HepG2 (cell line): ENCODE measurements around the gene GNAZ. TPM values are rescaled to one million over a fixed set of nuclear protein-coding genes. Genes with fewer than 3 reads are reported as not detected.
A peak's percentile ranks its signal among the peaks of the same experiment; 100 is the strongest.

Source experiments
- ATF7 ChIP-seq, 2 experiments: fragments of 450-650 bp in 1 of 2; sonication (generic) in 1 of 2; formaldehyde crosslinking in 1 of 2; IDR thresholded peaks; 2 replicates each; pipeline versions ENCODE4 v1.4.0 to v1.6.1; 2016 to 2020; ENCODE audit warnings: antibody characterized with exemption in 1 of 2, mild to moderate bottlenecking in 1 of 2, missing genetic modification reagents in 1 of 2
- DNMT1 ChIP-seq: sonication (generic); formaldehyde crosslinking; IDR thresholded peaks from 2 replicates; pipeline ENCODE4 v1.5.1; 2020; ENCODE audit warnings: mild to moderate bottlenecking, missing genetic modification reagents
- GMEB2 ChIP-seq: IDR thresholded peaks from 2 replicates; pipeline ENCODE4 v1.6.1; 2016; ENCODE audit warnings: missing biosample characterization, missing genetic modification reagents, low read depth
- HMGA1 ChIP-seq: sonication (generic); formaldehyde crosslinking; conservative IDR thresholded peaks from 2 replicates; pipeline ENCODE4 v1.4.0; 2020; ENCODE audit warnings: missing genetic modification reagents
- HNF4G ChIP-seq, 2 experiments: sonication (generic) in 1 of 2; formaldehyde crosslinking in 1 of 2; IDR thresholded peaks; 2 replicates each; pipeline versions ENCODE4 v1.4.0 to v1.6.1; 2011 to 2020; ENCODE audit warnings: borderline replicate concordance in 2 of 2, low read depth in 2 of 2, mild to moderate bottlenecking in 2 of 2, low read length in 1 of 2, missing genetic modification reagents in 1 of 2, moderate library complexity in 1 of 2
- KLF16 ChIP-seq, 2 experiments: sonication (generic) in 1 of 2; formaldehyde crosslinking in 1 of 2; IDR thresholded peaks; 2 replicates each; pipeline versions ENCODE4 v1.6.1 to v1.8.0; 2016 to 2023; ENCODE audit warnings: missing genetic modification reagents in 2 of 2, missing compliant biosample characterization in 1 of 2
- NFYC ChIP-seq: IDR thresholded peaks from 2 replicates; pipeline ENCODE4 v1.6.1; 2016; ENCODE audit warnings: missing genetic modification reagents, missing compliant biosample characterization
- NPAS2 ChIP-seq: sonication (generic); formaldehyde crosslinking; IDR thresholded peaks from 2 replicates; pipeline ENCODE4 v1.8.0; 2022; ENCODE audit warnings: mild to moderate bottlenecking, missing genetic modification reagents, borderline replicate concordance
- REST ChIP-seq, 2 experiments: IDR thresholded peaks; 2 replicates each; pipeline ENCODE4 v1.6.1; 2011 to 2012; ENCODE audit warnings: low read length in 2 of 2, borderline replicate concordance in 1 of 2, low read depth in 1 of 2, mild to moderate bottlenecking in 1 of 2, moderate library complexity in 1 of 2
- SRSF4 ChIP-seq: fragments of 200-400 bp; formaldehyde crosslinking; IDR thresholded peaks from one replicate; pipeline ENCODE4 v1.6.1; 2018; ENCODE audit warnings: mild to moderate bottlenecking, low read depth, low read length, moderate library complexity; ENCODE audit not compliant: poor library complexity, severe bottlenecking
- TBL1XR1 ChIP-seq: fragments of 150-350 bp; IDR thresholded peaks from 2 replicates; pipeline ENCODE4 v1.6.1; 2014; ENCODE audit warnings: borderline replicate concordance, low read length; ENCODE audit not compliant: partially characterized antibody
- TFDP1 ChIP-seq: IDR thresholded peaks from 2 replicates; pipeline ENCODE4 v1.6.1; 2016; ENCODE audit warnings: missing compliant biosample characterization, missing genetic modification reagents, borderline replicate concordance
- TOPORS ChIP-seq: sonication (generic); formaldehyde crosslinking; IDR thresholded peaks from 2 replicates; pipeline ENCODE4 v1.8.0; 2023; ENCODE audit warnings: mild to moderate bottlenecking, missing genetic modification reagents
- ZBTB46 ChIP-seq: sonication (generic); formaldehyde crosslinking; IDR thresholded peaks from 2 replicates; pipeline ENCODE4 v1.4.0; 2020; ENCODE audit warnings: mild to moderate bottlenecking, missing genetic modification reagents, borderline replicate concordance
- ZFP1 ChIP-seq: IDR thresholded peaks from 2 replicates; pipeline ENCODE4 v1.6.1; 2016
- ZNF30 ChIP-seq: sonication (generic); formaldehyde crosslinking; IDR thresholded peaks from 2 replicates; pipeline ENCODE4 v1.5.0; 2020; ENCODE audit warnings: mild to moderate bottlenecking, missing genetic modification reagents
- ZNF598 ChIP-seq: sonication (generic); formaldehyde crosslinking; IDR thresholded peaks from 2 replicates; pipeline ENCODE4 v1.5.1; 2020; ENCODE audit warnings: mild to moderate bottlenecking, missing genetic modification reagents, borderline replicate concordance
- ZNF704 ChIP-seq: sonication (generic); formaldehyde crosslinking; IDR thresholded peaks from 2 replicates; pipeline ENCODE4 v1.8.1; 2023; ENCODE audit warnings: mild to moderate bottlenecking, inconsistent platforms, moderate library complexity, missing genetic modification reagents, borderline replicate concordance
- polyA plus RNA-seq, 8 experiments: library from polyadenylated mRNA; depleted of rRNA in 3 of 8; stranded (reverse) in 7 of 8; unstranded in 1 of 8; fragments of >200 nt; fragmentation: Illumina TruSeq in 4 of 8; extraction: Trizol in 4 of 8; gene quantifications; 2 replicates each; pipeline versions ENCODE4 v1.2.1 to v1.2.3, GENCODE V29; 2011 to 2016; ENCODE audit warnings: low read depth in 4 of 8, missing spikeins in 1 of 8, mixed read lengths in 1 of 8; ENCODE audit not compliant: insufficient read depth in 1 of 8
- total RNA-seq, 5 experiments: library from RNA; depleted of rRNA; stranded (reverse); fragments of >200 nt; fragmentation: Illumina TruSeq; extraction: Trizol; gene quantifications; 2 replicates each; pipeline ENCODE4 v1.2.3, GENCODE V29; 2016; ENCODE audit warnings: low read depth in 1 of 5

Gene GNAZ
- total and polyA plus RNA-seq, 2 of the 13 experiments (the other 11 are each of a cell fraction or from before 2014, with no cell fraction given), result 11.4 to 22.3 TPM

GRCh38 chr22:23075525-23076216 lies 5.4 kb downstream of the GNAZ start (continued):
- peak; percentile 79; the same call in 1 of the 2 replicates for TF ChIP-seq TFDP1 (CRISPR knock-in tag)
- TF ChIP-seq ZNF704 (CRISPR knock-in tag), result no peak
- TF ChIP-seq SRSF4, result no peak
- no peak for TF ChIP-seq ZNF598
- TF ChIP-seq DNMT1, result no peak
- TF ChIP-seq ZBTB46, result no peak
- no peak for TF ChIP-seq NPAS2 (CRISPR knock-in tag)
- peak; percentile 75 for TF ChIP-seq TOPORS (CRISPR knock-in tag)
- TF ChIP-seq HNF4G (IDR thresholded peaks at IDR 0.05; ENCODE audit: borderline replicate concordance, low read depth, low read length), result peak; percentile 96
- TF ChIP-seq HNF4G (CRISPR knock-in tag; IDR thresholded peaks at IDR 0.05; ENCODE audit: borderline replicate concordance, low read depth), result peak; percentile 100
- peak; percentile 58 for TF ChIP-seq ATF7 (IDR thresholded peaks at IDR 0.05)
- TF ChIP-seq ATF7 (CRISPR knock-in tag; IDR thresholded peaks at IDR 0.05), result peak; percentile 95
- TF ChIP-seq HMGA1, result no peak
- TF ChIP-seq TBL1XR1, result peak; percentile 43
- no peak for TF ChIP-seq ZNF30
- peak in 1 of 2 experiments; percentile 63; a peak in 1 of 4 replicates for TF ChIP-seq KLF16 (CRISPR knock-in tag; IDR thresholded peaks at IDR 0.05)
- TF ChIP-seq NFYC (CRISPR knock-in tag), result peak; percentile 32
- TF ChIP-seq GMEB2 (CRISPR knock-in tag), result no peak
- no peak for TF ChIP-seq ZFP1 (CRISPR knock-in tag)
- no peak; a peak in 1 of 4 replicates for TF ChIP-seq REST (IDR thresholded peaks at IDR 0.05; ENCODE audit: borderline replicate concordance in 1 of 2, low read depth in 1 of 2, low read length in 2 of 2)
